H9 (cell line): ENCODE measurements around the gene CREB5. TPM values are rescaled to one million over a fixed set of nuclear protein-coding genes. Genes with fewer than 3 reads are reported as not detected.

ENCODE experiments used
- DNase-seq: peaks from one replicate; pipeline ENCODE4 v3.0.0-alpha.2; 2017
- H2AFZ ChIP-seq: one replicate; pipeline ENCODE4 v1.6.1; 2013; ENCODE audit warnings: mild to moderate bottlenecking, low read length, control low read depth, moderate library complexity
- H2AK5ac ChIP-seq: 2 replicates; pipeline ENCODE4 v1.6.1; 2013; ENCODE audit warnings: low read length, control low read depth, mixed read lengths; ENCODE audit not compliant: insufficient read length
- H2BK120ac ChIP-seq: one replicate; pipeline ENCODE4 v1.6.1; 2013; ENCODE audit warnings: low read depth, mild to moderate bottlenecking, low read length, control low read depth, inconsistent platforms; ENCODE audit not compliant: poor library complexity, severe bottlenecking
- H2BK12ac ChIP-seq: 2 replicates; pipeline ENCODE4 v1.6.1; 2013; ENCODE audit warnings: low read length, control low read depth, mixed read lengths, low read depth; ENCODE audit not compliant: insufficient read length
- H2BK15ac ChIP-seq: 2 replicates; pipeline ENCODE4 v1.6.1; 2013; ENCODE audit warnings: low read depth, low read length, control low read depth
- H2BK20ac ChIP-seq: one replicate; pipeline ENCODE4 v1.6.1; 2013; ENCODE audit warnings: low read depth, mild to moderate bottlenecking, low read length, control low read depth, inconsistent platforms; ENCODE audit not compliant: poor library complexity, severe bottlenecking
- H2BK5ac ChIP-seq: 2 replicates; pipeline ENCODE4 v1.6.1; 2013; ENCODE audit warnings: low read length, control low read depth, mixed read lengths; ENCODE audit not compliant: insufficient read length
- H3K14ac ChIP-seq: 2 replicates; pipeline ENCODE4 v1.6.1; 2013; ENCODE audit warnings: low read length, control low read depth; ENCODE audit not compliant: insufficient read depth
- H3K18ac ChIP-seq: 2 replicates; pipeline ENCODE4 v1.6.1; 2013; ENCODE audit warnings: low read depth, mild to moderate bottlenecking, mixed read lengths, low read length, control low read depth; ENCODE audit not compliant: insufficient read length
- H3K23ac ChIP-seq: 2 replicates; pipeline ENCODE4 v1.6.1; 2013; ENCODE audit warnings: low read length, control low read depth, mixed read lengths, low read depth; ENCODE audit not compliant: insufficient read length
- H3K23me2 ChIP-seq: 2 replicates; pipeline ENCODE4 v1.6.1; 2013; ENCODE audit warnings: low read depth, mild to moderate bottlenecking, mixed read lengths, low read length, control low read depth; ENCODE audit not compliant: insufficient read length, poor library complexity, severe bottlenecking
- H3K27ac ChIP-seq: 2 replicates; pipeline ENCODE4 v1.5.1; 2013; ENCODE audit warnings: low read length, control low read depth, mixed read lengths, low read depth; ENCODE audit not compliant: insufficient read length
- H3K27me3 ChIP-seq: 2 replicates; pipeline ENCODE4 v1.6.1; 2013; ENCODE audit warnings: low read length, control low read depth, inconsistent platforms; ENCODE audit not compliant: insufficient read depth
- H3K4ac ChIP-seq: 2 replicates; pipeline ENCODE4 v1.6.1; 2013; ENCODE audit warnings: low read depth, mild to moderate bottlenecking, control low read depth, inconsistent platforms, low read length, moderate library complexity
- H3K4me1 ChIP-seq: 2 replicates; pipeline ENCODE4 v1.6.1; 2013; ENCODE audit warnings: low read length, control low read depth, inconsistent platforms; ENCODE audit not compliant: insufficient read depth
- H3K4me2 ChIP-seq: 2 replicates; pipeline ENCODE4 v1.6.1; 2013; ENCODE audit warnings: low read length, control low read depth, mixed read lengths; ENCODE audit not compliant: insufficient read length, insufficient read depth
- H3K56ac ChIP-seq: 2 replicates; pipeline ENCODE4 v1.6.1; 2013; ENCODE audit warnings: low read depth, mild to moderate bottlenecking, mixed read lengths, low read length, control low read depth; ENCODE audit not compliant: insufficient read length
- H3K79me1 ChIP-seq: 2 replicates; pipeline ENCODE4 v1.6.1; 2013; ENCODE audit warnings: low read depth, mild to moderate bottlenecking, moderate library complexity, low read length, control low read depth, inconsistent platforms; ENCODE audit not compliant: insufficient read depth, poor library complexity, severe bottlenecking
- H3K79me2 ChIP-seq: 2 replicates; pipeline ENCODE4 v1.6.1; 2013; ENCODE audit warnings: low read length, control low read depth, inconsistent platforms; ENCODE audit not compliant: insufficient read depth
- H3K9ac ChIP-seq: 2 replicates; pipeline ENCODE4 v1.6.1; 2013; ENCODE audit warnings: low read length, control low read depth, mixed read lengths; ENCODE audit not compliant: insufficient read length; ENCODE audit errors: extremely low read depth
- H3K9me3 ChIP-seq: one replicate; pipeline ENCODE4 v1.6.1; 2013; ENCODE audit warnings: low read depth, low read length, inconsistent platforms; ENCODE audit not compliant: control insufficient read depth
- H3T11ph ChIP-seq: one replicate; pipeline ENCODE4 v1.6.1; 2013; ENCODE audit warnings: mild to moderate bottlenecking, low read length, control low read depth, inconsistent platforms
- H4K20me1 ChIP-seq: one replicate; pipeline ENCODE4 v1.6.1; 2013; ENCODE audit not compliant: control insufficient read depth, insufficient read length, insufficient read depth
- H4K5ac ChIP-seq: 2 replicates; pipeline ENCODE4 v1.6.1; 2013; ENCODE audit warnings: low read depth, mild to moderate bottlenecking, mixed read lengths, low read length, control low read depth; ENCODE audit not compliant: insufficient read length
- H4K8ac ChIP-seq: replicated peaks from 2 replicates; pipeline ENCODE4 v1.6.1; 2013; ENCODE audit warnings: low read length, control low read depth, mixed read lengths, low read depth; ENCODE audit not compliant: insufficient read length
- H4K91ac ChIP-seq: 2 replicates; pipeline ENCODE4 v1.6.1; 2013; ENCODE audit warnings: low read depth, mild to moderate bottlenecking, moderate library complexity, mixed read lengths, low read length, control low read depth; ENCODE audit not compliant: insufficient read length
- H3K27ac Mint-ChIP-seq, 3 experiments: 2 replicates in 2 of 3; 3 replicates in 1 of 3; pipeline ENCODE4 v1.8.0; 2020 to 2021; ENCODE audit warnings: mixed read lengths in 3 of 3, mild to moderate bottlenecking in 1 of 3, moderate library complexity in 1 of 3
- H3K27me3 Mint-ChIP-seq: 2 replicates; pipeline ENCODE4 v1.8.0; 2021; ENCODE audit warnings: low read depth, mild to moderate bottlenecking, moderate library complexity, mixed read lengths
- H3K36me3 Mint-ChIP-seq, 3 experiments: 2 replicates in 2 of 3; 3 replicates in 1 of 3; pipeline ENCODE4 v1.8.0; 2020 to 2021; ENCODE audit warnings: low read depth in 3 of 3, mixed read lengths in 3 of 3; ENCODE audit not compliant: insufficient read depth in 1 of 3
- H3K4me1 Mint-ChIP-seq, 2 experiments: 2 replicates each; pipeline ENCODE4 v1.8.0; 2020; ENCODE audit warnings: mixed read lengths in 2 of 2
- H3K4me3 Mint-ChIP-seq, 2 experiments: 2 replicates in 1 of 2; 3 replicates in 1 of 2; pipeline ENCODE4 v1.8.0; 2020 to 2021; ENCODE audit warnings: mild to moderate bottlenecking in 2 of 2, mixed read lengths in 2 of 2, moderate library complexity in 1 of 2
- H3K9me3 Mint-ChIP-seq, 2 experiments: 2 replicates in 1 of 2; 3 replicates in 1 of 2; pipeline ENCODE4 v1.8.0; 2020; ENCODE audit warnings: mild to moderate bottlenecking in 2 of 2, mixed read lengths in 2 of 2, moderate library complexity in 1 of 2
- total RNA-seq: library from RNA; stranded (reverse); gene quantifications from 2 replicates; pipeline ENCODE4 v1.2.1, GENCODE V29; 2021
- TF ChIP-seq, protein P1 (sequence below): fragments of 200-600 bp; sonication (generic); conservative IDR thresholded peaks from 3 replicates; pipeline ENCODE4 v1.8.0; 2021; ENCODE audit warnings: antibody characterized with exemption, mild to moderate bottlenecking

CREB5 gene
- total RNA-seq, 1 experiment from 2014 or later, result 4.0 TPM

DNA sequence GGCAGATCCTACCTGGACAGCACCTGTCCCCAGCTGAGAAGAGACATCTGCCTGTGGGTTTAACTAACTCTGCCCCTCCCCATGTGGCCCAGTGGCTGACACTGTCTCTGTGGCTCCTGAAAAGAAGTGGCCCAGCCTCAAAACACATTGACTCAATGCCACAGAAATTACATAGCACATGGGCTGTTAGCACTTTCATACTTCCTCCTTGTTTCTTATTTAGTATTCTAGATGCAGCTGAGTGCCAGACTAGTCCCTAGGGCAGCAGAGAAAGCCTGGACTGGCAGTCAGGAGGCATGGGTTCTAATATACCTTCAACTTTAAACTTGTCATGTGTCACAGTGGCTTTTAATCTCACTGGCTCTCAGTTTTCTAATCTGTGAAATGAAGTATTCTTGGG is 374.8 kb downstream of the CREB5 start:
- Histone ChIP-seq H3K14ac (no peak overlapping the region), H3K23me2 (no peaks in the 10 kb centered on the region), H2BK15ac (no peak overlapping the region), H3K4ac (no peak overlapping the region), H3K27me3 (no peaks in the 10 kb centered on the region), H3K23ac (no peak overlapping the region), H4K20me1 (no peaks in the 10 kb centered on the region), H2AFZ (no peak overlapping the region), H3K79me1 (no peaks in the 10 kb centered on the region), H3K27ac (no peak overlapping the region), H2BK12ac (no peak overlapping the region), H3K9me3 (no peaks in the 10 kb centered on the region), H2BK5ac (no peak overlapping the region), H3K4me2 (no peak overlapping the region), H4K8ac (no peak overlapping the region), H3K9ac (no peak overlapping the region), H4K91ac (no peak overlapping the region), H3K18ac (no peak overlapping the region), H3K56ac (no peak overlapping the region), H2AK5ac (no peak overlapping the region), H4K5ac (no peak overlapping the region), H3T11ph (no peak overlapping the region), H2BK20ac (no peak overlapping the region), H2BK120ac (no peak overlapping the region), H3K4me1 (no peaks in the 10 kb centered on the region), H3K79me2 (no peaks in the 10 kb centered on the region)
- Mint-ChIP-seq H3K9me3 (no peaks in the 10 kb centered on the region; a peak in 1 of 5 replicates), H3K27ac (no peak overlapping the region), H3K4me1 (no peaks in the 10 kb centered on the region), H3K36me3 (no peaks in the 10 kb centered on the region), H3K4me3 (no peak overlapping the region), H3K27me3 (no peaks in the 10 kb centered on the region)
- no peak for DNase-seq
- TF ChIP-seq, protein P1, sequence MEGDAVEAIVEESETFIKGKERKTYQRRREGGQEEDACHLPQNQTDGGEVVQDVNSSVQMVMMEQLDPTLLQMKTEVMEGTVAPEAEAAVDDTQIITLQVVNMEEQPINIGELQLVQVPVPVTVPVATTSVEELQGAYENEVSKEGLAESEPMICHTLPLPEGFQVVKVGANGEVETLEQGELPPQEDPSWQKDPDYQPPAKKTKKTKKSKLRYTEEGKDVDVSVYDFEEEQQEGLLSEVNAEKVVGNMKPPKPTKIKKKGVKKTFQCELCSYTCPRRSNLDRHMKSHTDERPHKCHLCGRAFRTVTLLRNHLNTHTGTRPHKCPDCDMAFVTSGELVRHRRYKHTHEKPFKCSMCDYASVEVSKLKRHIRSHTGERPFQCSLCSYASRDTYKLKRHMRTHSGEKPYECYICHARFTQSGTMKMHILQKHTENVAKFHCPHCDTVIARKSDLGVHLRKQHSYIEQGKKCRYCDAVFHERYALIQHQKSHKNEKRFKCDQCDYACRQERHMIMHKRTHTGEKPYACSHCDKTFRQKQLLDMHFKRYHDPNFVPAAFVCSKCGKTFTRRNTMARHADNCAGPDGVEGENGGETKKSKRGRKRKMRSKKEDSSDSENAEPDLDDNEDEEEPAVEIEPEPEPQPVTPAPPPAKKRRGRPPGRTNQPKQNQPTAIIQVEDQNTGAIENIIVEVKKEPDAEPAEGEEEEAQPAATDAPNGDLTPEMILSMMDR, result no peak
